HepG2 (cell line): Measurements from ENCODE around the gene ETFA. TPM values are rescaled to one million over a fixed set of nuclear protein-coding genes. Genes with fewer than 3 reads are reported as not detected.

Experiments used
- AHDC1 ChIP-seq: sonication (generic); formaldehyde crosslinking; IDR thresholded peaks from 2 replicates; pipeline ENCODE4 v1.5.1; 2020; ENCODE audit warnings: mild to moderate bottlenecking, missing genetic modification reagents, borderline replicate concordance
- ARID2 ChIP-seq: sonication (generic); formaldehyde crosslinking; IDR thresholded peaks from 2 replicates; pipeline ENCODE4 v1.8.1; 2022; ENCODE audit warnings: mild to moderate bottlenecking, missing genetic modification reagents, borderline replicate concordance
- PRDM10 ChIP-seq: sonication (generic); formaldehyde crosslinking; IDR thresholded peaks from 2 replicates; pipeline ENCODE4 v1.4.0; 2020; ENCODE audit warnings: low read depth, missing genetic modification reagents
- polyA plus RNA-seq, 8 experiments: library from polyadenylated mRNA; depleted of rRNA in 3 of 8; stranded (reverse) in 7 of 8; unstranded in 1 of 8; fragments of >200 nt; fragmentation: Illumina TruSeq in 4 of 8; extraction: Trizol in 4 of 8; gene quantifications; 2 replicates each; pipeline versions ENCODE4 v1.2.1 to v1.2.3, GENCODE V29; 2011 to 2016; ENCODE audit warnings: low read depth in 4 of 8, missing spikeins in 1 of 8, mixed read lengths in 1 of 8; ENCODE audit not compliant: insufficient read depth in 1 of 8
- total RNA-seq, 5 experiments: library from RNA; depleted of rRNA; stranded (reverse); fragments of >200 nt; fragmentation: Illumina TruSeq; extraction: Trizol; gene quantifications; 2 replicates each; pipeline ENCODE4 v1.2.3, GENCODE V29; 2016; ENCODE audit warnings: low read depth in 1 of 5
- TF ChIP-seq, protein P1 (sequence below): sonication (generic); formaldehyde crosslinking; IDR thresholded peaks from 2 replicates; pipeline ENCODE4 v1.4.0; 2020; ENCODE audit warnings: missing genetic modification reagents, borderline replicate concordance
- TF ChIP-seq, protein P2 (sequence below): fragments of 450-650 bp; IDR thresholded peaks from 2 replicates; pipeline ENCODE4 v1.6.1; 2017; ENCODE audit warnings: mild to moderate bottlenecking
- TF ChIP-seq, protein P3 (sequence below): sonication (generic); formaldehyde crosslinking; IDR thresholded peaks from 2 replicates; pipeline ENCODE4 v1.4.0; 2020; ENCODE audit warnings: mild to moderate bottlenecking, missing genetic modification reagents

ETFA gene
- total and polyA plus RNA-seq, 2 of the 13 experiments (the other 11 are each of a cell fraction or from before 2014, with no cell fraction given) = 291 to 396 TPM

GRCh38 chr15:76328106-76328696 is 16.9 kb upstream of the ETFA start (continued):
- TF ChIP-seq PRDM10 (CRISPR knock-in tag) (no peak), ARID2 (CRISPR knock-in tag) (no peak), AHDC1 (no peak)
- TF ChIP-seq, protein P1, sequence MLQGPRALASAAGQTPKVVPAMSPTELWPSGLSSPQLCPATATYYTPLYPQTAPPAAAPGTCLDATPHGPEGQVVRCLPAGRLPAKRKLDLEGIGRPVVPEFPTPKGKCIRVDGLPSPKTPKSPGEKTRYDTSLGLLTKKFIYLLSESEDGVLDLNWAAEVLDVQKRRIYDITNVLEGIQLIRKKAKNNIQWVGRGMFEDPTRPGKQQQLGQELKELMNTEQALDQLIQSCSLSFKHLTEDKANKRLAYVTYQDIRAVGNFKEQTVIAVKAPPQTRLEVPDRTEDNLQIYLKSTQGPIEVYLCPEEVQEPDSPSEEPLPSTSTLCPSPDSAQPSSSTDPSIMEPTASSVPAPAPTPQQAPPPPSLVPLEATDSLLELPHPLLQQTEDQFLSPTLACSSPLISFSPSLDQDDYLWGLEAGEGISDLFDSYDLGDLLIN = no peak
- TF ChIP-seq, protein P2, sequence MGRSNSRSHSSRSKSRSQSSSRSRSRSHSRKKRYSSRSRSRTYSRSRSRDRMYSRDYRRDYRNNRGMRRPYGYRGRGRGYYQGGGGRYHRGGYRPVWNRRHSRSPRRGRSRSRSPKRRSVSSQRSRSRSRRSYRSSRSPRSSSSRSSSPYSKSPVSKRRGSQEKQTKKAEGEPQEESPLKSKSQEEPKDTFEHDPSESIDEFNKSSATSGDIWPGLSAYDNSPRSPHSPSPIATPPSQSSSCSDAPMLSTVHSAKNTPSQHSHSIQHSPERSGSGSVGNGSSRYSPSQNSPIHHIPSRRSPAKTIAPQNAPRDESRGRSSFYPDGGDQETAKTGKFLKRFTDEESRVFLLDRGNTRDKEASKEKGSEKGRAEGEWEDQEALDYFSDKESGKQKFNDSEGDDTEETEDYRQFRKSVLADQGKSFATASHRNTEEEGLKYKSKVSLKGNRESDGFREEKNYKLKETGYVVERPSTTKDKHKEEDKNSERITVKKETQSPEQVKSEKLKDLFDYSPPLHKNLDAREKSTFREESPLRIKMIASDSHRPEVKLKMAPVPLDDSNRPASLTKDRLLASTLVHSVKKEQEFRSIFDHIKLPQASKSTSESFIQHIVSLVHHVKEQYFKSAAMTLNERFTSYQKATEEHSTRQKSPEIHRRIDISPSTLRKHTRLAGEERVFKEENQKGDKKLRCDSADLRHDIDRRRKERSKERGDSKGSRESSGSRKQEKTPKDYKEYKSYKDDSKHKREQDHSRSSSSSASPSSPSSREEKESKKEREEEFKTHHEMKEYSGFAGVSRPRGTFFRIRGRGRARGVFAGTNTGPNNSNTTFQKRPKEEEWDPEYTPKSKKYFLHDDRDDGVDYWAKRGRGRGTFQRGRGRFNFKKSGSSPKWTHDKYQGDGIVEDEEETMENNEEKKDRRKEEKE = no peak
- TF ChIP-seq, protein P3, sequence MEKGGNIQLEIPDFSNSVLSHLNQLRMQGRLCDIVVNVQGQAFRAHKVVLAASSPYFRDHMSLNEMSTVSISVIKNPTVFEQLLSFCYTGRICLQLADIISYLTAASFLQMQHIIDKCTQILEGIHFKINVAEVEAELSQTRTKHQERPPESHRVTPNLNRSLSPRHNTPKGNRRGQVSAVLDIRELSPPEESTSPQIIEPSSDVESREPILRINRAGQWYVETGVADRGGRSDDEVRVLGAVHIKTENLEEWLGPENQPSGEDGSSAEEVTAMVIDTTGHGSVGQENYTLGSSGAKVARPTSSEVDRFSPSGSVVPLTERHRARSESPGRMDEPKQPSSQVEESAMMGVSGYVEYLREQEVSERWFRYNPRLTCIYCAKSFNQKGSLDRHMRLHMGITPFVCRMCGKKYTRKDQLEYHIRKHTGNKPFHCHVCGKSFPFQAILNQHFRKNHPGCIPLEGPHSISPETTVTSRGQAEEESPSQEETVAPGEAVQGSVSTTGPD (CRISPR knock-in tag) = no peak
